Fibroblast of villous mesenchyme (primary cell): ENCODE data around the gene PSMD14. TPM values are rescaled to one million over a fixed set of nuclear protein-coding genes. Genes with fewer than 3 reads are reported as not detected.

ENCODE experiments used
- DNase-seq: peaks from one replicate; pipeline ENCODE4 v3.0.0-alpha.2; 2010; ENCODE audit warnings: low read depth
- H3K4me3 ChIP-seq: 2 replicates; pipeline ENCODE4 v1.5.1; 2011; ENCODE audit warnings: low read depth, mild to moderate bottlenecking, low read length
- CTCF ChIP-seq: IDR thresholded peaks from 2 replicates; pipeline ENCODE4 v1.5.1; 2012; ENCODE audit warnings: low read depth, mild to moderate bottlenecking, low read length; ENCODE audit not compliant: insufficient read depth
- total RNA-seq: library from RNA; depleted of rRNA; stranded (reverse); fragments of >200 nt; gene quantifications from 2 replicates; pipeline ENCODE4 v1.2.3, GENCODE V29; 2012

PSMD14 gene
- total RNA-seq, 1 donor: 121 TPM

DNA sequence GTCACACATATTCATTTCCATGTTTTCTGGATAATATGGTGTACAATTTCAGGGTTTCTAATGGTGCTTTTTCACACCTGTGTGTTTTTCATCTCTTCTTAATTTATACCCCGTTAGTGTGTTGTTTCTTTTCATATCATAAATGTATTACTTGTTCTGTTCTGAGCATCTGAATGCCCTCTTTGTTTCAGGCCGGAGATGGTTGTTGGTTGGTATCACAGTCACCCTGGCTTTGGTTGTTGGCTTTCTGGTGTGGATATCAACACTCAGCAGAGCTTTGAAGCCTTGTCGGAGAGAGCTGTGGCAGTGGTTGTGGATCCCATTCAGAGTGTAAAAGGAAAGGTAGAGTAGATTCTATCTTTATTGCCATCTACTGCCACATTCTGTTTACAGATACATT lies 62.8 kb downstream of the PSMD14 start:
- TF ChIP-seq CTCF: no peak
- no peak overlapping the region for H3K4me3 ChIP-seq
- DNase-seq: no peak

- TF ChIP-seq CTCF: no peak
- DNase-seq: no peak
- H3K4me3 ChIP-seq: no peak overlapping the region
Observed at GRCh38 chr2:161371869-161372268, 63.6 kb downstream of the PSMD14 start.

DNA sequence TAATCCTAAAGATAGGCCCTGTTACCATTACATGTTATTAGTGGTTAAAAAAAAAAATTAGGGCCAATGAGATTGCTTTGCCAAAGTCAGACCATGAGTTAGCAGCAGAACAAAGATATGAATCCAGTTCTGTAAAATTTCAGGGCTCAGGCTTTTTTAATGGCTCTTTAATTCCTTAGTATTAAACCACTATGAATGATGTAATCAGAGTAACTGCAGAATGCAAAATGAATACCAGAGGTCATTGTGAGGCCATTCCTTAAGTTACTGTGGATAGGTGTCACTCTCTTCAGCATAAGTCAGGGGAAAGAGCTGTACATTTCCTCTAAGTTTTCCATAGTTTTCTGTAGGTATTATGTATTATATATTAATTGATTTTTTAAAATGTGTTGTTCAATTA lies 65.7 kb downstream of the PSMD14 start:
- no peak overlapping the region for H3K4me3 ChIP-seq
- TF ChIP-seq CTCF: no peak
- no peak for DNase-seq

- no peak for TF ChIP-seq CTCF
- DNase-seq: no peak
- H3K4me3 ChIP-seq: no peak overlapping the region
Observed at GRCh38 chr2:161374446-161374845, 66.2 kb downstream of the PSMD14 start.

DNA sequence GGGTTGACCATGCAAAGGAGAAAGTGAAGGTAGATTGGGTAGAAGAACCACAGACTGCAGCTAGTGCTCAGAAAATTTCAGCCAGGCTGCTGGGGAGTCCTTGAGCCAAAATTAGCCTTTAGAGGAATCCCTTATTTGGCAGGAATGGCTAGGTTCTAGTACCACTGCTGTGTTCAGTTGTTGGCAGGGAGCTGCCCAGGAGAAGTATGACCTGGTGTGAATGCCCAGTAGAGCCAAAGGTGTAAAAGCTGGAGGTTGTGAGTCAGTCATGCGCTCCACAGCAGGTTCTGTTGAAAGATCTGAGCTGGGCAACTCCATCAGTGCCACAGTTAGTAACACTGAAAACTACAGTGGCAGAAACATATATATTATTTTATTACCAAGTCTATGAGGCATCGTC lies 71.5 kb downstream of the PSMD14 start:
- DNase-seq: no peak
- TF ChIP-seq CTCF: no peak
- H3K4me3 ChIP-seq: no peak overlapping the region

DNA sequence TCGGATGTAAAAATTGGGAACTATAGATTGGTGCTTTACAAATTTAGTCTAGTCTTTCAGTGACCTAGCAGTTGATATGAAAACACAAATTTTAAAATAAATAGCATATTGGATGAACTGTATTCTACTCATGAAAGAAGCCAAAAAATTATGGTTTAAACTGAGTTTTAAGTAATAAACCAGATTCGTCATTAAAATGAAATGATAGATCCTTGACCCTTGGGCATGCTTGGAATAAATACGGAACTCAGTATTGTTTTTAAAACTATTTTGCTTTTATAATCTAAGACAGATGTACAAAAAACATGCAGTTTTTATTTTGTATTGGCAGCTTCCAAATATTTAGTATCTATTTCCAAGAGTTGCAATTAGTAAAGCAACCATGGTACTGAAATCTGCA lies 73.3 kb downstream of the PSMD14 start:
- no peak for TF ChIP-seq CTCF
- no peak for DNase-seq
- no peak overlapping the region for H3K4me3 ChIP-seq

DNA sequence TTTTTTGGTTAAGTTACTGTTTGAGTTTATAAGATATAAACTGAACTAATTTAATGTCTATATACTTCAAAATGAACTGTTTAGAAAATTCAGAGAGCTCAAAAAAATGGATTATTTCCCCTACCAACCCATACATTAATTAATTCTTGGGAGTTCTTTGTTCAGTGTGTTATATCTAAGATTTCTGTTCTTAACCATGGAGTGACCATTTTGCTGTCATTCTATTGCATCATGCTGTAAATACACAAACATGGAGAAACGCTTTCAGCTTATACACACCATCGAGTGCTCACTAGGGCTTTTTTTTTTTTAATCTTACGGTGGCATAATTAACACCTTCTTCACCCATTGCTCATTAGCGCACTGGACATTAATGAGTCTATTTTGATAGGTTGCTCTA lies 74.5 kb downstream of the PSMD14 start:
- no peak overlapping the region for H3K4me3 ChIP-seq
- DNase-seq: no peak
- no peak for TF ChIP-seq CTCF
